ENCODE results near the gene SPATA31E1.
A peak's percentile ranks its signal among the peaks of the same experiment; 100 is the strongest.

SPATA31E1 gene

GRCh38 chr9:87872079-87872624 is 10.5 kb upstream of the SPATA31E1 start:
- no peak; the same call in 2 of the 3 replicates for ATAC-seq
- TF ChIP-seq GLIS3 (CRISPR knock-in tag; IDR thresholded peaks at IDR 0.05) = no peak
- no peak for TF ChIP-seq ZFP30 (CRISPR knock-in tag; IDR thresholded peaks at IDR 0.05)

- ATAC-seq = no peak
- TF ChIP-seq ZFP3 (CRISPR knock-in tag; IDR thresholded peaks at IDR 0.05) (no peak), CREB5 (CRISPR knock-in tag; IDR thresholded peaks at IDR 0.05; ENCODE audit: low read depth) (no peak), OSR1 (CRISPR knock-in tag; IDR thresholded peaks at IDR 0.05) (no peak), TSHZ2 (CRISPR knock-in tag; IDR thresholded peaks at IDR 0.05) (no peak), ISL1 (CRISPR knock-in tag; IDR thresholded peaks at IDR 0.05) (no peak), ESRRG (CRISPR knock-in tag; IDR thresholded peaks at IDR 0.05) (no peak), CSDC2 (CRISPR knock-in tag; IDR thresholded peaks at IDR 0.05) (no peak), SNAI2 (CRISPR knock-in tag; IDR thresholded peaks at IDR 0.05) (0 out of 2 replicates have a peak, but pooled peaks have one; percentile 51), RARB (CRISPR knock-in tag; IDR thresholded peaks at IDR 0.05) (no peak), ARNTL (CRISPR knock-in tag; IDR thresholded peaks at IDR 0.05; ENCODE audit: borderline replicate concordance, low read depth) (no peak), TCF4 (CRISPR knock-in tag; IDR thresholded peaks at IDR 0.05; ENCODE audit: borderline replicate concordance) (0 out of 2 replicates have a peak, but pooled peaks have one; percentile 13), PATZ1 (CRISPR knock-in tag; IDR thresholded peaks at IDR 0.05; ENCODE audit: borderline replicate concordance) (no peak)
Observed at GRCh38 chr9:87873607-87874303, 8.9 kb upstream of the SPATA31E1 start.

GRCh38 chr9:87874304-87874623 is 8.4 kb upstream of the SPATA31E1 start:
- no peak for TF ChIP-seq RARB (CRISPR knock-in tag; IDR thresholded peaks at IDR 0.05)
- TF ChIP-seq SNAI2 (CRISPR knock-in tag; IDR thresholded peaks at IDR 0.05) = no peak
- 0 out of 2 replicates have a peak, but pooled peaks have one; percentile 2 for TF ChIP-seq TCF4 (CRISPR knock-in tag; IDR thresholded peaks at IDR 0.05; ENCODE audit: borderline replicate concordance)
- no peak for ATAC-seq

- no peak for TF ChIP-seq SNAI2 (CRISPR knock-in tag; IDR thresholded peaks at IDR 0.05)
- no peak for TF ChIP-seq BACH2 (CRISPR knock-in tag; IDR thresholded peaks at IDR 0.05; ENCODE audit: borderline replicate concordance)
- no peak for TF ChIP-seq ZNF8 (CRISPR knock-in tag; IDR thresholded peaks at IDR 0.05)
- TF ChIP-seq CSRNP3 (CRISPR knock-in tag; IDR thresholded peaks at IDR 0.05) = no peak
- TF ChIP-seq PATZ1 (CRISPR knock-in tag; IDR thresholded peaks at IDR 0.05; ENCODE audit: borderline replicate concordance) = no peak
- no peak for ATAC-seq
Observed at GRCh38 chr9:87875060-87875459, 7.6 kb upstream of the SPATA31E1 start.
